ENCODE measurements around the gene TNNT2. TPM values are rescaled to one million over a fixed set of nuclear protein-coding genes. Genes with fewer than 3 reads are reported as not detected.

TNNT2 gene
- total and polyA plus RNA-seq, 2 donors (not counting 3 experiments of a cell fraction or from before 2014, with no cell fraction given): not detected

DNA sequence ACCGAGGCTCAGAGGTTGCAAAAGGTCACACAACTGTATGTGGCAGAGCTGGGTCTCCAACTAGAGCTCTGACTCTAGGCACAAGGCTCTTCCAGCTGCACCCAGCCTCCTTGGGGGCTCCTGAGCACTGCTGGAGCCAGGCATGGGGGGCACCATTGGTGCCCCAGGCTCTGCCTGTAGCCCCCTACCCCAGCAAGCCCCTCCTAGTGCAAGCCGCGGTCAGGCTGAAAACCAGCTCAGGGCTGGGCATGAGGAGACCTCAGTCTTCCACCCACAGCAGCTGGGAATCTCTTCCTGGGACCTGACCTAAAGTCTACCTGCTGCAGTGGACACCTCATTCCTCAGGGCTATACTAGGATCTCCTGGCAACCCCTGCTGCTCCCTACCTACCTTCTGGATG lies 14.6 kb downstream of the TNNT2 start:
- H3K36me3 ChIP-seq (ENCODE audit: control insufficient read depth in 2 of 2, extremely low read depth in 1 of 2, insufficient read depth in 2 of 2, low read length in 2 of 2): no peaks in the 10 kb centered on the region
- peaks cover 0 to 3% of the 10 kb centered on the region in 2 experiments for H3K27me3 ChIP-seq (ENCODE audit: control insufficient read depth in 2 of 2, insufficient read depth in 2 of 2, low read length in 2 of 2)
- no TSS peak for BruUV-seq (replicated peaks)
- no peaks in the 10 kb centered on the region for H4K20me1 ChIP-seq (replicated peaks; ENCODE audit: control insufficient read depth, extremely low read depth, insufficient read depth, low read length)
- H3K9ac ChIP-seq (replicated peaks; ENCODE audit: extremely low read depth, insufficient read depth, low read length): no peak overlapping the region
- H3K27ac ChIP-seq (ENCODE audit: insufficient read depth, low read depth, low read length): no peak overlapping the region
- no peak overlapping the region for H3K4me2 ChIP-seq (ENCODE audit: insufficient read depth, low read length)
- intact Hi-C loops (cut with micrococcal nuclease): no loop called here
- FAIRE-seq (no peak), DNase-seq (ENCODE audit: low read depth, low spot score) (no peak)
- ChIA-PET POLR2A (no interaction called here), CTCF (interaction anchor here (0.9 to 6.8 kb wide), 11 partner anchors 13 to 150 kb away, joined by 3 to 109 read pairs (median 3); no protein-coding TSS in a partner anchor)
- no peak for TF ChIP-seq EZH2 (IDR thresholded peaks at IDR 0.05; ENCODE audit: borderline replicate concordance, low read depth, low read length, severe bottlenecking)
- TF ChIP-seq FOS (IDR thresholded peaks at IDR 0.05; ENCODE audit: borderline replicate concordance, insufficient read depth, low read length): no peak
- no peak for TF ChIP-seq POLR2AphosphoS5 (IDR thresholded peaks at IDR 0.05; ENCODE audit: insufficient read depth, low read depth, low read length)
- no peak for TF ChIP-seq CTCF (IDR thresholded peaks at IDR 0.05; ENCODE audit: extremely low read depth in 1 of 2, insufficient read depth in 1 of 2, low read depth in 1 of 2, low read length in 2 of 2)
- TF ChIP-seq MAX (IDR thresholded peaks at IDR 0.05; ENCODE audit: insufficient read depth, insufficient read length): no peak
- no peak for TF ChIP-seq GATA2 (IDR thresholded peaks at IDR 0.05; ENCODE audit: insufficient read depth, insufficient read length, low read depth, low read length)
- TF ChIP-seq POLR2A (IDR thresholded peaks at IDR 0.05; ENCODE audit: low read depth, low read length): no peak
- TF ChIP-seq JUN (IDR thresholded peaks at IDR 0.05; ENCODE audit: borderline replicate concordance, insufficient read depth, insufficient read length, low read depth): no peak
- TF ChIP-seq MYC (IDR thresholded peaks at IDR 0.05; ENCODE audit: low read depth, low read length): no peak
- no peaks in the 10 kb centered on the region for H3K9me1 ChIP-seq (replicated peaks; ENCODE audit: control insufficient read depth, extremely low read depth, insufficient read depth, low read length)
- dilution Hi-C loops (cut with MboI; ENCODE audit: extremely low pct_ligation_motif_present, low sequenced_read_pairs): no loop called here
- H3K79me2 ChIP-seq (ENCODE audit: control insufficient read depth, insufficient read depth, low read length): no peaks in the 10 kb centered on the region
- H3K4me3 ChIP-seq (replicated peaks in 1 of 3; ENCODE audit: insufficient read depth in 1 of 3, low read depth in 1 of 3, low read length in 3 of 3): no peak overlapping the region
- no peaks in the 10 kb centered on the region for H3K9me3 ChIP-seq (replicated peaks; ENCODE audit: control insufficient read depth, insufficient read depth, low read length)
- peaks cover 6% of the 10 kb centered on the region for H3K4me1 ChIP-seq (ENCODE audit: control insufficient read depth, extremely low read depth, insufficient read depth, low read length)
- H2AFZ ChIP-seq (ENCODE audit: low read depth, low read length): no peak overlapping the region

Data from endothelial cell of umbilical vein (primary cell).